HG02678 (cell line): ENCODE data around the gene ZWINT.

Experiments
- ATAC-seq: cut with Tn5 transposase; IDR thresholded peaks from one replicate; pipeline ENCODE4 v1.9.1; 2021; ENCODE audit warnings: mild to moderate bottlenecking, moderate library complexity; ENCODE audit not compliant: unreplicated experiment

The ZWINT gene, protein sequence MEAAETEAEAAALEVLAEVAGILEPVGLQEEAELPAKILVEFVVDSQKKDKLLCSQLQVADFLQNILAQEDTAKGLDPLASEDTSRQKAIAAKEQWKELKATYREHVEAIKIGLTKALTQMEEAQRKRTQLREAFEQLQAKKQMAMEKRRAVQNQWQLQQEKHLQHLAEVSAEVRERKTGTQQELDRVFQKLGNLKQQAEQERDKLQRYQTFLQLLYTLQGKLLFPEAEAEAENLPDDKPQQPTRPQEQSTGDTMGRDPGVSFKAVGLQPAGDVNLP

DNA sequence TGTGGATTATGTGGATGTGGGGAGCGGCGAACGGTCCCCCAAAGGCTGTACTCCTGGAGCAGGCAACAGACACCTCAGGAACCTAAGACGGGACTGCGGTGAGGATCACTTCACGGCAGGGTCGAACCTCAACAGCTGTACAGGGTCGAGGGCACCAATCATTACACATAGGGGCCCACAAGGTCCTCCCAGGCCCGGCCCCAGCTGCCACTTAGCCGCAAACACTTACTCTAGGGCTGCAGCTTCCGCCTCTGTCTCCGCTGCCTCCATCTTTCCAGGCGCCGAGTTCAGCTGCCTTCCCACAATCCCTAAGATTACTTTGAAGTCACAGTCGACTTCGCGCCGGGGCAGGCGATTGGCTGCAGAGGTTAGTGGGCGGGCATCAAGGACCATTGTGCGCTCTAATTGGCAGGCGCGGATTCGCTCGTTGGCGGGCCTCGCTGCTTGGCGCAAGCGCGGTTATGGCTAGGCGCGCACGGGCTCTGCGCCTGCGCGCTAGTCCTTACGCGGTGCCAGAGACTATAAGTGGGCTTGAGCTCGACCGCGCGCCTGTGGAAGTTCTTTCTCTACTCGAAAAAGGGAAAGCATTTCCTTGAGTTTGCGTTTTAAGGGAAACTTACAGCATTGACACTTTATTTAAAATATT, at the start of gene ZWINT:
ZWINT (minus strand) TSS at position 293 of the 646 bp plus-strand sequence; CDS start at position 270, 23 bp downstream.
- ATAC-seq = peak; percentile 98

DNA sequence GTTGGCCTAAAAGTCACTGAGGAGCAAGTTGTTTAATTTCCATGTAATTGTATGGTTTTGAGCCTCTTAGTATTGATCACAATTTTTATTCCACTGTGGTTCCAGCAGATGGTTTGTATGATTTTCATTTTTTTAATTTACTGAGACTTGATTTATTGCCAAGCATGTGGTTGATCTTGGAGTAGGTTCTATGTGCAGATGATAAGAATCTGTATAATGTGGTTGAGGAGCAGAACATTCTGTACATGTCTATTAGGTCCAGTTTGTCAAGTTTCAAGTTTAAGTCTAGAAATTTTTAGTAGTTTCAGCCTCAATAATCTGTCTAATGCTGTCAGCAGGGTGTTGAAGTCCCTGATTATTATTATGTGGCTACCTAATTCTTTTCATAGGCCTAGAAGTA, 22.7 kb upstream of the ZWINT start:
- ATAC-seq = no peak

DNA sequence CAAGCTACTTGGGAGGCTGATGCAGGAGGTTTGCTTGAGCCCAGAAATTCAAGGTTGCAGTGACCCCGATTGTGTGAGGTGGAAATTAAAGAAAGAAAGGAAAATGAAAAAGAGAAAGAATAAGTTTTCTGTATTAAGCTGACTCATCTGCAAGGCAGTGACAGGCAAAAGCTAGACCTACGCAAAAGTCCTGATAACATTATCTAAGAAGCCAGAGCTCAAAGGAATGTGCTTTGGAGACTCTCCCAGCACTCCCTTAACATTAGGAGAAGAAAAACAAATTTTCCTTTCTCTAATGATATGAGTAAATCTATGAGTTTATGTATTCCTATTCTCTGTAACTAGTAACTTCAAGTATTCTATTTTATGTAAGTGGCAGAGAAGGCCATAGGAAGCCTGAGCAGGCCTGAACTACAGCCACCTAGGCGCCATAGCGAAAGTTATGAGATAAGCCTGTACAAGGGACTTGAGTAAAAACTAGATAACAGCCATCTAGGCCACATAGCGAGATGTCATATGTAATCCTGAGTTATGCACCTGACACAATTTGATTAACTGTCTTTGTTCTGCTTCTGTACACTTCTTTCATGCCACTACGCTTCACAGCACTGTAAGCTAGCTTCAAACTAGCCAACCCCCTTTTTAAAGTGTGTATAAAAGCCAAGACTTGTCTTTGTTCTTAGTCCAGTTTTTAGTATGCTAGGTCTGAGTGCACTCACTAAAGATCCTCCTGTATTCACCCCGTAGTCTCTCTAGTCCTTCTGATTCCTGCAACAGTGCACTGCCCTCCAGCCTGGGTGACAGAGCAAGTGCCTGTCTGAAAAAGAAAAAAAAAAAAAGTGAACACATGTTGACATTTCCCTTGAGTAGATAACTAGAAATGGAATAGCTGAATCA, 9.4 kb upstream of the ZWINT start:
- ATAC-seq = no peak

DNA sequence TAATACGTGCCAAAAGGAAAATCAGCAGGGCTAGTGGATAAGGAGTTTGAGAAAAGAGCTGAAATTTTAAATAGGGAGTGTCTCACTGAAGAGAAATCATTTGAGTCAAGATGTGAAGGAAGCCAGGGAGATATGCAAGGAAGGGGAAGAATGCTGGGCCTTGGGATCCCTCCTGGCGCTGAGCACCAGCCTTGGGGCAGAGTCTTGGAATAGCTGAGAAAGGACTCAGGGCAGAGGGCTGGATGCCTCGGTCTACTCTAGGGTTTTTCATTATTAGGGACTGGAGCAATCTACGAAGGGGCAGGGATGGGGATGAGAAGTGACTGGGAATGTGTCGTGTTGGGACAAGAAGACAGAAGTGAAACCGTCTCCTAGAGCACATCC, 484 bp downstream of the ZWINT start:
- no peak for ATAC-seq

DNA sequence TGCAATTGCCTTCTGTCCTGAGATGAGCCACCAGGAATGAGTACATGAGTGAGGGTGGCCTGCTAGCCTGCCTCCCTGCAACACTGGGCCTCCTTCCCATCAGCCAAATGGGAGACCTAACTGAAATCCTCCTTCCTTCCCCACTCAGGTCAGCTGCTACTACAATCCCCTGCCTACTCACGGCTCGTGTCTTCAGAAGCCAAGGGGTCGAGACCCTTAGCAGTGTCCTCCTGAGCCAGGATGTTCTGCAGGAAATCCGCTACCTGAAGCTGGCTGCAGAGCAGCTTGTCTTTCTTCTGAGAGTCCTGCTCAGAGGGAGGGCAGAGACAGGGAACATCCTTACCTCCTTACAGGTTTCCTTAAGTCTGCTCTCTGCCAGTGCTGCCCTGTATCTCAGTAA, 1.2 kb downstream of the ZWINT start:
- no peak for ATAC-seq

GRCh38 chr10:56357018-56357417, 4.0 kb downstream of the ZWINT start:
- no peak for ATAC-seq

GRCh38 chr10:56351909-56352630, 9.0 kb downstream of the ZWINT start:
- no peak for ATAC-seq

- no peak for ATAC-seq
Measured at GRCh38 chr10:56349611-56350010, 11.4 kb downstream of the ZWINT start.

- ATAC-seq = no peak
Measured at GRCh38 chr10:56348101-56348500, 13.0 kb downstream of the ZWINT start.

DNA sequence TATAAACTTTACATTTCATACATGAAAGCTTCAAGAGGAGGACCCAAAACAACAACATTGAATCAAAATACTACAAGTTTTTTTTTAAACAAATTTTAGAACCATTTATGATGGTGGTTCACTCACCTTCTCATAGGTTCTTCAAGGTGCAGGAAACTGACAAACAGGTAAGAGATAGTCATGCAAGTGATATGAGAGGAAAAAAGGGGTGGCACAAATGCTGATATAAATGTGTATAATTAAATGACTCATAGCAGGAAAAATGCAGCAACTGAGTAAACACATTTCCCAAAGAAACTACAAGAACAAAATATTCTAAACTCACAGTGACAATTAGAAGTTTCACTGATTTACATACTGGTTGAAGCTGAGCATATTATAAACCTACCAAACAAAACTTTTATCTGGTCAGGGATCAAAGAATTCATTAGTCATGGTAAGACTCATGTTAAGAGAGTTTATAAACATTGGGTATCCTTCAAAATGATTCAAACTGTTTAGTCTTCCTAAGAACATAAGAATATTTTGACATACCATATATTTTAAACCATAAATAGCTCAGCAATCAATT, 14.1 kb downstream of the ZWINT start:
- ATAC-seq = no peak

DNA sequence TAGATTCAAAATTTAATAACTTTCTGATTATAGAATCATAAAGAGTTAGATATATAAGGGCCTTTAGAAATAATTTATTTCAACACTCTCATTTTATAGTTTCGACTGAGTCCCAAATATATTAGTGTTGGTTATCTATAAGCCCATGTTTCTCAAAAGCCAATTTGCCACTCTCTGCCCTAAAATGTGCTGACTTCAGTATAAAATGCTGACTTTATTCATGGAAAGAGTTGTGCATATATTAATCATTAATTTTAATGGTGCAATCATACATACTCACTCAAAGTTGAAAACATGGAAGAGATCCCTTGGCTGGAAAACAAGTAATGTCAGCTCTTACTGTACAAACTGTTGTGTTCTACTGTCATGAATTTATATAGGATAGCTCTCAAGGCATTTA, 19.4 kb downstream of the ZWINT start:
- ATAC-seq = no peak

- ATAC-seq = no peak
Measured at GRCh38 chr10:56329961-56330360, 31.1 kb downstream of the ZWINT start.

DNA sequence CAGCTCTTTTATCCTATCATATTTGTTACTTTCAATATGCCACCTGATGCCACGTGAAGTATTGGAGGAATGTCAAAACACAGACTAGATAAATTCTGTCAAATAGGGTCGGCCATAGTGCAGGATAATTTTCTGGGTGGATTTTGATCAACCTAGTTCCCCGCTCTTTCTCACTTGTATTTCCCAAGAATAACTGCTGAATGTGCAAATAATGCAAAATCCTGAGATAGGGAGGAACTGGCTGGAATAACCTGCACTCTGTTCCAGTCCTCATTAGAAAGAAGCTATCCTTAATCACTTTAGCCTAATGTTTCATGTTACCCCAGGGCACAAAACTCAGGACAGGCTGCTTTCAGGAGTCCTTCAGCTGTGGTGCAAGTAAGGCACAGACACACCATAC, 33.9 kb downstream of the ZWINT start:
- ATAC-seq = no peak

GRCh38 chr10:56319386-56319785, 41.7 kb downstream of the ZWINT start:
- ATAC-seq = peak; percentile 96

DNA sequence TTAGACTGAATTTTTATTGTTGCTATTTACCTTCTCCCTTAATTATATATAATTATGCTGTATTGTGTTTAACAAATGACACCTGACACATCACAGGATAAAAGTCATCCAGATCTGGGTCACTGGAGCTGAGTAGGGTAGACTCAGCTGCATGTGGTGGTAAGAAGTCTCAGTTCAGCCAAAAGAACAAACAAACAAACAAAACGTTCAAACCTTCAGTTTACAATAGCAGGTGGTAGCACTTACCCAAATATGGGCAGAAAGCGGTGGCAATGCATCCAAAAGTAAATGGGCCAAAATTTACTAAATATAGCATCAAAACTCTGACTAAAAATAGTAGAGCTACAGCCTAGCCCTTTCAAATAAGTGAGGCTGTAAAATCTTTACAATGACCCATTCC, 42.2 kb downstream of the ZWINT start:
- ATAC-seq = peak; percentile 17

- no peak for ATAC-seq
Measured at GRCh38 chr10:56317603-56318002, 43.5 kb downstream of the ZWINT start.

GRCh38 chr10:56316603-56317002, 44.5 kb downstream of the ZWINT start:
- no peak for ATAC-seq
